ENCODE results near the gene LAMC1.

LAMC1 gene

GRCh38 chr1:183021405-183022201 lies 1.6 kb upstream of the LAMC1 start:
- no peak for DNase-seq

- peak; percentile 92 for DNase-seq
These were observed 746 bp upstream of the LAMC1 start for GRCh38 chr1:183022202-183023145.

GRCh38 chr1:183023601-183024316 lies 539 bp downstream of the LAMC1 start:
- DNase-seq, result no peak

- DNase-seq, result no peak
These were observed 1.2 kb downstream of the LAMC1 start for GRCh38 chr1:183024317-183025009.

GRCh38 chr1:183025010-183025337 lies 1.8 kb downstream of the LAMC1 start:
- no peak for DNase-seq

GRCh38 chr1:183025782-183026774 lies 2.9 kb downstream of the LAMC1 start:
- no peak for DNase-seq

GRCh38 chr1:183027031-183027430 lies 3.8 kb downstream of the LAMC1 start:
- DNase-seq, result no peak

GRCh38 chr1:183027791-183028190 lies 4.6 kb downstream of the LAMC1 start:
- no peak for DNase-seq

GRCh38 chr1:183029591-183030000 lies 6.4 kb downstream of the LAMC1 start:
- no peak for DNase-seq

GRCh38 chr1:183030053-183030452 lies 6.8 kb downstream of the LAMC1 start:
- no peak for DNase-seq

- DNase-seq, result no peak
These were observed 9.1 kb downstream of the LAMC1 start for GRCh38 chr1:183032122-183032921.

GRCh38 chr1:183033205-183033604 lies 10.0 kb downstream of the LAMC1 start:
- DNase-seq, result no peak

GRCh38 chr1:183034682-183035081 lies 11.5 kb downstream of the LAMC1 start:
- DNase-seq, result no peak

- DNase-seq, result no peak
These were observed 15.2 kb downstream of the LAMC1 start for GRCh38 chr1:183038333-183038866.

- no peak for DNase-seq
These were observed 15.7 kb downstream of the LAMC1 start for GRCh38 chr1:183038913-183039312.

- DNase-seq, result no peak
These were observed 16.1 kb downstream of the LAMC1 start for GRCh38 chr1:183039330-183039729.

- DNase-seq, result peak; percentile 41
These were observed 16.8 kb downstream of the LAMC1 start for GRCh38 chr1:183039985-183040447.

GRCh38 chr1:183040547-183040971 lies 17.3 kb downstream of the LAMC1 start:
- DNase-seq, result no peak

- no peak for DNase-seq
These were observed 20.0 kb downstream of the LAMC1 start for GRCh38 chr1:183043254-183043653.

All from amniotic stem cell (primary cell).